Lower leg skin (tissue), 3 donors: Measurements from ENCODE around the gene IGSF21.

ENCODE experiments used
- POLR2A ChIP-seq, 2 donors: fragments of 450-650 bp; IDR thresholded peaks; one replicate each; pipeline ENCODE4 v1.6.1; 2016 to 2017; ENCODE audit warnings: antibody characterized with exemption in 2 of 2, mild to moderate bottlenecking in 1 of 2, moderate library complexity in 1 of 2
- TF ChIP-seq, protein P1 (sequence below), 3 donors: fragments of 450-650 bp; IDR thresholded peaks; one replicate each; pipeline ENCODE4 v1.5.1; 2016; ENCODE audit warnings: antibody characterized with exemption in 3 of 3, mild to moderate bottlenecking in 3 of 3, moderate library complexity in 2 of 3

DNA sequence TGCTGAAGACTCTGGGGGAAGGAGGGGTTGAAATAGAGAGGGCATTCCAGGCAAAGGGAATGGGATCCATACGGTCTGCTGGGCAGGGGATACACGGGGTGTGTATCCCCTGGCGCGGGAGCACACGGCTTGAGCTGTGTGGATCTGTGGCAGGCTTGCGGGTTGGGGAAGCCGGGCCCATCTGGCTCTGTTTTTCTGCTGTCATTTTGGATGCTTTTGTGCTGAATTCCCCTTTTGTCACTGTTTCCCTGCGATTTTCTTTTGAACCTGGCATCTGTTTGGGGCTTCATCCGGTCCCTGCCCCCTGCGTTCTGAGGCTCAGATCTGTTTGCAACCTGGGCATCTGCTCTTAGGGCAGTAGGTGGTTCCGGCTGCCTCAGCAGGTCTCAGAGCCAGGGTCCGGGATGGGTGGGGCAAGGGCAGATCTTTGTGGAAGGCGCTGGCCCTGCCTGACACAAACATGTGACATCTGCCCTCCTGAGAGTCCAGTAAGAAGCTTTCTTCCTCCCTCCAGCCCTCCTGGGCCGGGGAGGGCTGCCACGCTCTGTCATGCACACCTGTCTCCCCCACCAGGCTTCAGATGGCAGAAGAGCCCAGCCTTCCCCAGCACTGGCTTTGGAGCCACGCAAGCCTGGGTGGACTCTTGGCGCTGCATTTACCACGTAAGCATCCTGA, 84.0 kb downstream of the IGSF21 start:
- TF ChIP-seq, protein P1, sequence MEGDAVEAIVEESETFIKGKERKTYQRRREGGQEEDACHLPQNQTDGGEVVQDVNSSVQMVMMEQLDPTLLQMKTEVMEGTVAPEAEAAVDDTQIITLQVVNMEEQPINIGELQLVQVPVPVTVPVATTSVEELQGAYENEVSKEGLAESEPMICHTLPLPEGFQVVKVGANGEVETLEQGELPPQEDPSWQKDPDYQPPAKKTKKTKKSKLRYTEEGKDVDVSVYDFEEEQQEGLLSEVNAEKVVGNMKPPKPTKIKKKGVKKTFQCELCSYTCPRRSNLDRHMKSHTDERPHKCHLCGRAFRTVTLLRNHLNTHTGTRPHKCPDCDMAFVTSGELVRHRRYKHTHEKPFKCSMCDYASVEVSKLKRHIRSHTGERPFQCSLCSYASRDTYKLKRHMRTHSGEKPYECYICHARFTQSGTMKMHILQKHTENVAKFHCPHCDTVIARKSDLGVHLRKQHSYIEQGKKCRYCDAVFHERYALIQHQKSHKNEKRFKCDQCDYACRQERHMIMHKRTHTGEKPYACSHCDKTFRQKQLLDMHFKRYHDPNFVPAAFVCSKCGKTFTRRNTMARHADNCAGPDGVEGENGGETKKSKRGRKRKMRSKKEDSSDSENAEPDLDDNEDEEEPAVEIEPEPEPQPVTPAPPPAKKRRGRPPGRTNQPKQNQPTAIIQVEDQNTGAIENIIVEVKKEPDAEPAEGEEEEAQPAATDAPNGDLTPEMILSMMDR (IDR thresholded peaks at IDR 0.05): no peak
- TF ChIP-seq POLR2A (IDR thresholded peaks at IDR 0.05): no peak
